MG63 (cell line): ENCODE measurements around the gene POGK. TPM values are rescaled to one million over a fixed set of nuclear protein-coding genes. Genes with fewer than 3 reads are reported as not detected.

Experiments used
- total RNA-seq: library from RNA; depleted of rRNA; stranded (reverse); fragments of >200 nt; shearing (Covaris generic); gene quantifications from 2 replicates; pipeline ENCODE4 v1.2.3, GENCODE V29; 2014; ENCODE audit warnings: low replicate concordance; rRNA removed

Gene POGK
- total RNA-seq, 1 experiment from 2014 or later: 70.1 TPM

Other genes with a start within 250 kb of the POGK start
- 19.5 and 28.4 TPM in 2 replicates for gene TADA1, start 36.8 kb downstream of the POGK start, total RNA-seq
- not detected in 2 replicates for gene ILDR2, start 136.1 kb downstream of the POGK start, total RNA-seq
- not detected in 2 replicates for gene MAEL, start 149.8 kb downstream of the POGK start, total RNA-seq